ENCODE results near the gene PARP12.

GRCh38 chr7:140024585-140024984, 38.2 kb downstream of the PARP12 start:
- TF ChIP-seq, protein P1, sequence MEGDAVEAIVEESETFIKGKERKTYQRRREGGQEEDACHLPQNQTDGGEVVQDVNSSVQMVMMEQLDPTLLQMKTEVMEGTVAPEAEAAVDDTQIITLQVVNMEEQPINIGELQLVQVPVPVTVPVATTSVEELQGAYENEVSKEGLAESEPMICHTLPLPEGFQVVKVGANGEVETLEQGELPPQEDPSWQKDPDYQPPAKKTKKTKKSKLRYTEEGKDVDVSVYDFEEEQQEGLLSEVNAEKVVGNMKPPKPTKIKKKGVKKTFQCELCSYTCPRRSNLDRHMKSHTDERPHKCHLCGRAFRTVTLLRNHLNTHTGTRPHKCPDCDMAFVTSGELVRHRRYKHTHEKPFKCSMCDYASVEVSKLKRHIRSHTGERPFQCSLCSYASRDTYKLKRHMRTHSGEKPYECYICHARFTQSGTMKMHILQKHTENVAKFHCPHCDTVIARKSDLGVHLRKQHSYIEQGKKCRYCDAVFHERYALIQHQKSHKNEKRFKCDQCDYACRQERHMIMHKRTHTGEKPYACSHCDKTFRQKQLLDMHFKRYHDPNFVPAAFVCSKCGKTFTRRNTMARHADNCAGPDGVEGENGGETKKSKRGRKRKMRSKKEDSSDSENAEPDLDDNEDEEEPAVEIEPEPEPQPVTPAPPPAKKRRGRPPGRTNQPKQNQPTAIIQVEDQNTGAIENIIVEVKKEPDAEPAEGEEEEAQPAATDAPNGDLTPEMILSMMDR (IDR thresholded peaks at IDR 0.05): no peak
- no peak for TF ChIP-seq POLR2A (IDR thresholded peaks at IDR 0.05)
